Stimulated activated CD8-positive, alpha-beta memory T cell treated with anti-CD3 and anti-CD28 coated beads, Interleukin-7, amount 100 ng/mL, for 4 hours (primary cell): ENCODE measurements around the gene SYN1.

Experiments used
- DNase-seq, 2 donors: peaks; one replicate each; pipeline ENCODE4 v3.0.0-alpha.2; 2020; ENCODE audit warnings: low read depth in 2 of 2

Gene SYN1

DNA sequence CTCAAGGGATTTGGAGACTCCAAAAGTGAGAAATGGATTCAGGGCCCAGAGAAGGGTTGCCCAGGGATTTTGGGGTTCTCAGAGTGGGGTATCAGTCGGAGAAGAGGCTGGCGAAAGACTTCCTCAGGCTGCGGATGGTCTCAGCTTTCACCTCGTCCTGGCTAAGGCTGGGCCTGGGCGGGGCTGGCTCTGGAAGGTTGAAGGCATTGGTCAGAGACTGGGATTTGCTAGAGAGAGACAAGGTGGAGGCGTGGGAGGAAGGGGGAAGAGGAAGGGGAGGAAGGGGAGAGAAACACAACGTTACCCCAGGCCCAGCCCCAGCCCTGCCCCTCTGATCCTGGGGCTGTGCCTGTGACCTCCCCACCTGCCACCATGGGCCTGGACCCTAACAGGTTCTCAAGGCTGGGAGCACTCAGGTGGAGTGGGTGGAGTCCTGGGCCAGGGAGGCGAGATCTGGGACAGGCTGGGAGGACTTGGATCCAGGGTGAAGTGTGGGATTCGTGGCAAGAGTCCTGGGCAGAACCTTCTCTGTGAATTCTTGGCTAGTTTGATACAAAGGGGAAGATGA, 46.8 kb downstream of the SYN1 start:
- no peak for DNase-seq

DNA sequence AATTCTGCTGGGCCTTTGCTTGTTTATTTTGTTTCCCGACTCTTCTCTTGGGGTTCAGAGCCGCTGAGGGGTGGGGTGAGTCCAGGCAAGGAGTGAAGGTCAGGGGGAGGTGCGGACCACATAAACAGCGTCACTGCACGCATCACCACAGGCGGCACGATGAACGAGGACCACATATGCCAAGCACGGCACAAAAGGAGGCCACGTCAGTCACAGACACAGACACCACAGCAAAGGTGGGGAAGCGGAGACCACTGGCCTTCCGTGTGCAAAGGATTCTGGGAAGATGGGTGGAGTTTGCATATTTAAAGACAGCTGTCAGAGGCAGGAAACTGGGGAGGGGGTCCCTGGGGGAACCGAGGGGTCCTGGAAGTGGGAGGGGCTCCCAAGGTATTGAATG, 47.8 kb downstream of the SYN1 start:
- DNase-seq: no peak

DNA sequence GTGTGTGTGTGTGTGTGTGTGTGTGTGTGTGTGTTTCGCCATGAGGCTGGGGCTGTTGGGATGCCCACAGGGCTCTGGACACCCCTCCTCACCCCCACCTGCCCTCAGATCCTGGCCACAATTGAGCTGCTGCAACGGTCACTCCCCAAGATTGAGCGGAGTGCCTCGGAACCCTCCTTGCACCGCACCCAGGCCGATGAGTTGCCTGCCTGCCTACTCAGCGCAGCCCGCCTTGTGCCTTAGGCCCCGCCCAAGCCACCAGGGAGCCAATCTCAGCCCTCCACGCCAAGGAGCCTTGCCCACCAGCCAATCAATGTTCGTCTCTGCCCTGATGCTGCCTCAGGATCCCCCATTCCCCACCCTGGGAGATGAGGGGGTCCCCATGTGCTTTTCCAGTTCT, 48.4 kb downstream of the SYN1 start:
- DNase-seq: no peak

DNA sequence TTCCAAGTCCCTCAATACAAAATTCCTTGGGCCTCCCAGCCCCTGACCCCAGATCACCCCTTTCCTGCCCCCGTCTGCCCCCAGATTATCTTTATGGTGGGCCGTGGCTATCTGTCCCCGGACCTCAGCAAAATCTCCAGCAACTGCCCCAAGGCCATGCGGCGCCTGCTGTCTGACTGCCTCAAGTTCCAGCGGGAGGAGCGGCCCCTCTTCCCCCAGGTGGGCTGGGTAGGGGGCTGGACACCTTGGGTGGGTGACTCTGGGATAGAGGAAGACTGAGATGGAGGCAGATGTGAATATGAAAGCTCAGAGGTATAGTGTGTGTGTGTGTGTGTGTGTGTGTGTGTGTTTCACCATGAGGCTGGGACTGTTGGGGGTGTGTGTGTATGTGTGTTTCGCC, 48.9 kb downstream of the SYN1 start:
- no peak for DNase-seq

DNA sequence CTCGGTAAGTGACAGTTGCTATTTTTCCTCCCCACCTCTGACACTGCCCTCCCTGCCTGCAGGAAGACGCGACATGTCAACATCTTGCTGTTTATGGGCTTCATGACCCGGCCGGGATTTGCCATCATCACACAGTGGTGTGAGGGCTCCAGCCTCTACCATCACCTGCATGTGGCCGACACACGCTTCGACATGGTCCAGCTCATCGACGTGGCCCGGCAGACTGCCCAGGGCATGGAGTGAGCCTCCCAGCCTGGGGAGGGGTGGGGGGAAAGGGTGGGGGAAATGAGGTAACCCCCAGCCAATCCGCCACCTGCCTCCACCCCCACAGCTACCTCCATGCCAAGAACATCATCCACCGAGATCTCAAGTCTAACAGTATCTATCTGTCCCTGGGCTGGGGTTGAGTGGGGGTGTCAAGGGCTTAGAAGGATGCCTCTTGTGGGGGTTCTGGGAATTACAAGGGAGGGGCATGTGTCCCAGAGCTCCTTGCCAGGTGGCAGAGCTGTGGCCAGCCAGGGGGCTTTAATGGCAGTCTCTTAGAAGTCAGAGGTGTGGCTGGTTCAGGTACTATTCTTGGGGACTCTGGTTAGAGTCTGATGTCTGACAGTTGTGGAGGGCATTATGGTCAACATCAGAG, 50.9 kb downstream of the SYN1 start:
- DNase-seq: no peak

DNA sequence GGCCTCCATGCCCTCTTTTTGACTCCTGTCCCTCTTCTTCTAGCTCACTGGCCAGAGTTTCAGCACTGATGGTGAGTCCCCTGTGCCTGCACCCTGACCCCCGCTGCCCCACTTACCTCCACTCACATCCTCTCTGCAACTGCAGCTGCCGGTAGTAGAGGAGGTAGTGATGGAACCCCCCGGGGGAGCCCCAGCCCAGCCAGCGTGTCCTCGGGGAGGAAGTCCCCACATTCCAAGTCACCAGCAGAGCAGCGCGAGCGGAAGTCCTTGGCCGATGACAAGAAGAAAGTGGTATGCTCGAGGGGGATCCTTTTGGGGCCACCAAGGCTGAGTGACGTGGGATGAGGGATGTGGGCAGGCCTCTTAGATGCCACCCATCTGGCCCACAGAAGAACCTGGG, 52.8 kb downstream of the SYN1 start:
- DNase-seq: no peak

DNA sequence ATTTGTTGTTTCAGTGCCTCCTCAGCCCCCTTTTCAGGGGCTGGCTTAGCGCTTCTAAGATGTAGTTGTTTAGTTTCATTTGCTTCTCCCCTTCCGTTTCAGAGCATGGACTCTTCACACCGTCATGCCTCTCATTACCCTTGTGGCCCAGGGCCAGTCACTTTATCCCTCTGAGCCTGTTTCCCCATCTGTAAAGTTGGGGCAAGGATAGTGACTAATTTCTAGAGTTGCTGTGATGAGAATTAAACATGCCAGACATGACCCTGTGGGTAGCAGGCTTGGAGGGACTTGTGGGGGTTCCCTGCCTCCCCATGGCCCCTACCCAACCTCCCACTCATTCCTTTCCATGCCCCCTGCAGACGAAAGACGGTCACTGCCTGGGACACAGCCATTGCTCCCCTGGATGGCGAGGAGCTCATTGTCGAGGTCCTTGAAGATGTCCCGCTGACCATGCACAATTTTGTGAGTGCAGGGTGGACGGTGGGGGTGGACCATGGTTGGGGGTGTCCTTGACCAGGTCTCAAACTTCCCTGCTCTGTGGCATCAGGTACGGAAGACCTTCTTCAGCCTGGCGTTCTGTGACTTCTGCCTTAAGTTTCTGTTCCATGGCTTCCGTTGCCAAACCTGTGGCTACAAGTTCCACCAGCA, 55.1 kb downstream of the SYN1 start:
- no peak for DNase-seq

DNA sequence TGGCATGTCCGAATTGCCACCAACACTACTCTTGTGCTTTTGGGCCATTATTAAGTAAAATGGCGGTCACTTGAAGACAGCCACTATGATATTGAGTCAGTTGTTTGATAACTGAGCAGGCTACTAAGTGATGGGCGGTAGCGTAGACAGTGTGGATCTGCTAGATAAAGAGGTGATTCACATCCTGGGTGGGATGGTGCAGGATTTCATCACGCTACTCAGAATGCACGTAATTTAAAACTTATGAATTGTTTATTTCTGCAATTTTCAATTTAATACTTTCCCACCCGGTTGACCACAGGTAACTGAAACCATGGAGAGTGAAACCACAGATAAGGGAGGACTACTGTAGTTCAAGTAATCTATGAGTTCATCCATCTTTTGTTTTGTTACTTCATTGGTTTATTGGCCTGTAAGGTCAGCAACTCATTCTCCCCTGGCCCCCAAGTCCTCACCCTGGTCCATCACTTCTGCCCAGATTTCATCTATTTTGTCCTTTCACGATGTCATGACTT, 55.8 kb downstream of the SYN1 start:
- DNase-seq: no peak

DNA sequence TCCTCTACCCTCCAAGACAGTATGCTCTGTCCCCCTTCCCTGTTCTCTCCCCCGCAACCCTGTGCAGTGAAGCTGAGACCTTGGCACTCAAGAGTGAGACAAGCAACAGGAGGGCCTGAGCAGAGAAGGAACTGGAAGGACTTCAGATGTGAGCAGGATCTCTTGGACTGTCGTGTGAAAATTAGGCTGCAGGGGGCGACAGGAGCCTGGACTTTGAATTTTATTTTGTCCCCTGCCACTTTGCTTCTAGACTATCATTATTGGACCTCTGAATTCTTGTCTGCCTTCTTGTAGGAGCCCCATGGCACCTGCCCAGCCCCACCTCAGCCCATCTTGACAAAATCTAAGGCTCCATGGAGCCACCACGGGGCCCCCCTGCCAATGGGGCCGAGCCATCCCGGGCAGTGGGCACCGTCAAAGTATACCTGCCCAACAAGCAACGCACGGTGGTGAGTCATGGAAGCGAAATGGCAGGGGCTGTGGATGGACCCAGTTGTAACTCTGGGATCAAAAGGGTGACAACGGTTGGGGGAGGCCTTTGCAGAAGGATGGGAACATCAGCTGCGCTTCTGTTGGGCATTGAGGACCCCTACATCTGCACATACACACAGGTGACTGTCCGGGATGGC, 56.9 kb downstream of the SYN1 start:
- DNase-seq: no peak

DNA sequence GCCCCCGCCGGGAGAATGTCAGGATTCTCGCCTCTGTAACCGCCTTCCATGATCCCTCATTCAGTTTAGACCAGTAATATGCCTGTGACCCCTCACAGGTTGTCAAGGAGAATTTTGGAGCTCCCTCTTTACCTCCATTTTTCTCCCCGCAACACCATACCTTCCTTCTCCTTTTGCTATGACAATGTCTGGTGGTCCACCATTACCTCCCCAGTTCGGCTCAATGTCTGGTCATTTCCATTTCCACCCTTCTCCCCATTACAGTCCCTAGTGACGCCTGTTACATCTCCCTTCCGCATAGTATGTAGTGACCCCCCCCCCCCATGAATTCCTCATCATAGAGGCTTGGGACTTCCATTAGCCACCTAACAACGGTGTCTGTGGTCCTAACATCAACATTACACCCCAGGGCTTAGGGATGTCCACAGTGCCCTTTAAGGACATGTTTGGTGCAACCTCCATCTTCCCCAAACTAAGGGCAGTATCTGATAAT, 58.0 kb downstream of the SYN1 start:
- no peak for DNase-seq

DNA sequence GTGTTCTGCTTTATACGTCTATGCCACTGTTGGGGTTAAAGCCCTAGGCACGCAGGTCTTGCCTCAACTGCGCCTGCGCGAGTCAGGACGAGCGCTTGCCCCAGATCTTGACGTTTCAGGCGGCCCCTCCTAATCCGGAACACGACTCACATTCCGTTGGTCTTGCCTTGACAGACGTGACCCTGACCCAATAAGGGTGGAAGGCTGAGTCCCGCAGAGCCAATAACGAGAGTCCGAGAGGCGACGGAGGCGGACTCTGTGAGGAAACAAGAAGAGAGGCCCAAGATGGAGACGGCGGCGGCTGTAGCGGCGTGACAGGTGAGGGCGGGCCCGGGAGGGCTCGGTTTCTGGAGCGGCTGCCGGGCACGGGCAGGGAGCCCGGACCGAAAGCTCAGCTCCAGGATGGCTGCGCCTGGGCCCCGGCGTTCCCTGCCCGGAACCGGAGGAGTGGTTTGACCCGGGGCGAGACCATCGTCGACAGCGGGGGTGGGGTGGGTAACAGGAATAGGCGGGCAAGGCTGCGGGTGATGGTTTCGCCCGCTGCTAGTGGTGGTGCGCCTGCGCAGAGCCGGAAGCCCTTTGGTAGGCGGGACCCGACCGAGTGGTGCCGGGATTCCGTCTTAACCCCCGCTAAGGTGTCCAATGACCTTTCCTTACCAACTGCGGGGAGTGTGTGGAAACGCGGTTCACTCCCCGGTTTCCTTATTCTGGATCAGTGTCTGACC, 58.6 kb downstream of the SYN1 start, which contains the start of gene ARAF:
TSS of gene ARAF (plus strand) at position 272 of the 725 bp plus-strand sequence. CDS start 1,763 bp downstream, outside the sequence.
- DNase-seq: peak; percentile 91 to 96

DNA sequence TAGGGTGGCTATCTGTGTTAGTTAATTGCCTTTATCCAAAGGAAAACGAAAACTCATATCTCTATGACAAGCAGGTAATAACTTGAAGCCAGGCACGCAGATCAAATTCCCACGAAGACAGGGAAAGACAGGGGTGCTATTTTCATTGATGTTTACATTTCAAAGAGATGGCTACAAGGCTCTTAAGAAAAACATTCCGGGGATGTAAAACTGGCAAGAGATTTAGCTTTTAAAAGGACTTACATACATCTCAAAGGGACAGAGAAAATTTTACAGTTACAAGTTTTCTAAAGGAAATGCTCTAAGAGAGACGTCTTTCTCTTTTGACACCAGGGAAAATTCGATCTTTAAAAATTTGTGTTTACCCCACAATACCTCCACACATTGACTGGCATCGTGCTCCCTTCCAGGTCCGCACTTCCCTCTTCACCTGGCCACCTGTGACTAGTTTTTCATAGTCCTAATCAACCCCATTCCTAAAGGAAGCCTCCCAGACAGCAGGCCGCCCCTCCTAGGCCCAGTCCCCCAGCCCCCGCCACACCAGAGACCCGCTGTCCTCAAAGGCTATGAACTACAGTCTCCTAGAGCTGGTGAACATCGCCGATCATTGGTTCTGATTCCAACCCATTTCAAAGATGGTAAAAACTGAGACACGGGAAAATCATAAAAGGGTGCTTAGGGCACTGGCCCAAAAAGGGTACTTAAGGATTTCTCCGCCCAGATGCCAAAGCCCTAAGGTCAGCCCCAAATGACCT, 59.3 kb downstream of the SYN1 start:
- no peak for DNase-seq

DNA sequence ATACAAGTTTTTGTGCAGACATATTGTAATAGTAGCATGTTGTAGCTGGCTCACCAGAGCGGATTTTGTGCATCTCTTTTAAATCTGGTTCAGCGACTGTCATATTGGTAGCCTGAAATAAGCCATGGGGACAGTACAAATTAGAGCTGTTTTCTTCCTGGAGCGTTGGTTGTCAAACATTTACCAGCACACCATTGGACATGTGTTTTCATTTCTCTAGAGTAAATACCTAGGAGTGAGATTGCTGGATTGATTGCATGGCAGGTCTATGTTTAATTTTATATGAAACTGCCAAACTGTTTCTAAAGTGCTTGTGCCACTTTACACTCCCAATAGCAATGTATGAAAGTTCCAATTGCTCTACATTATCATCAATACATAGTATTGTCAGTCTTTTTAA, 61.2 kb downstream of the SYN1 start:
- DNase-seq: no peak

DNA sequence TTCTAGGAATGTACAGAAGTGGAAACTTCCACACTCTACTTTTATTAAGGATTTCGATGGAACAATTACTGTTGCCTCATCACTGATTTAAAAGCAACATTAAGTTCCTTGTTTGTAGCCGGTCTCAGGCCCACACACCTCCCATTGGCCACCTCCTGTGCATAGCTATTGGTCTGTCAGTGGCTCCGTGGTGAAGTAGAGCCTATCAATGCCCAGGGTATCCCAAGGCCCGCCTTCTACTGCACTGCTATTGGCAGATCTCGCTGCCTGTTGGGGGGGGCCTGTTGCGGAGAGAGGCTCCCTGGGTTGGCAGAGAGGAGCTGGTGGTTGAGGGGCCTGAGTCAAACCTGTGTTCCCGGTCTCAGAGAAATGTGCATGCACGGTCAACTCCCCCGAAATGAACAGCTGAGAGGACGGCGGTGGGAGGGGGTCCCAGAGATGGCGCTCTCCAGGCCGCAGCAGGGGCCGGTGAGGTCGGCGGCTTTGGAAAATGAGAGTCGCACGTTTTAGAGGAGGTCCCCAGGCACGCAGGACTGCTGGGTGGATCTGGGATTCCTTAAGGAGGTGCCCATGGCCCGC, 63.5 kb downstream of the SYN1 start:
- peak; percentile 74 for DNase-seq

DNA sequence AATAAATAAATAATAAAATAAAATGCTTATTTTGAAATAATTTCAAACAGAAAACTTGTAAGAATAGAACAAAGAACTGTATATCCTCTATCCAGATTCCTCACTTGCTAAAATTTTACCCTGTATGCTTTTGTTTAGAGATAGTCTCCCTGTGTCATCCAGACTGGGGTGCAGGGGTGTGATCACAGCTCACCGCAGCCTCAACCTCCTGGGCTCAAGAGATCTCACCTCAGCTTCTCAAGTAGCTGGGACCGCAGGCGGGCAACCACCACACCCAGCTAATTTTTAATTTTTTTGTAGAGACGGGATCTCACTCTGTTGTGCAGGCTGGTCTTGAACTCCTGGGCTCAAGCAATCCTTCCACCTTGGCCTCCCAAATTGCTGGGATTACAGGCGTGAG, 76.2 kb downstream of the SYN1 start:
- DNase-seq: no peak

DNA sequence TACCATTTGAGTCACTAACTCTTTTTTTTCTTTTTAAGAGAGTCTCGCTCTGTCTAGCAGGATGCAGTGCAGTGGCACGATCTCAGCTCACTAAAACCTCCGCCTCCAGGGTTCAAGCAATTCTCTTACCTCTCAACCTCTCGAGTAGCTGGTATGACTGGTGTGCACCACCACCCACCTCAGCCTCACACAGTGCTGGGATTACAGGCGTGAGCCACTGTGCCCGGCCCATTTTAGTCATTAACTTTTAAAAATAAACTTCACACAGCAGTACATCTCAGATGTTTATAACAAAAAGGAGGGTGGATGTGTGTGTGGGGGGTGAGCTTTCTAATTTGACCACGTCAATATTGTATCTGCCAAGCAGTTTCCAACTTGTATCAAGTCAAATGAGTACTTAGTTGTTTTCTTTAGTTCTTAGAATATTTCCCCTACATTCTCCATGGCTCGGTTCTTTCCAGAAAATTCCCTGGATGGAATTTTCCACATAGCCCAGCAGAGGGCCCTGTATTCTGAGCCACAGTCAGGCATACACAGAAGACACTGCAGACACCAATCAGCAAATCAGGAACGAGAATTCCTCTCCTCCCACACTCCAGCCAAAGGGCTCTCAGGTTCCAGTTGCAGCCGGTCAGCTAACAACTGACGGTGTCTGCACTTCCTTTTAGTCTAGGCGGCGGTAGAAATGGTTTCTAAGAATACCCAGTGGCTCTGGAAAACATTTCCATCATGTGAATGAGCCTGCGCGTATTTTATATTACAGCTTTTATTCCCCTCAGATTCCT, 78.7 kb downstream of the SYN1 start:
- no peak for DNase-seq

DNA sequence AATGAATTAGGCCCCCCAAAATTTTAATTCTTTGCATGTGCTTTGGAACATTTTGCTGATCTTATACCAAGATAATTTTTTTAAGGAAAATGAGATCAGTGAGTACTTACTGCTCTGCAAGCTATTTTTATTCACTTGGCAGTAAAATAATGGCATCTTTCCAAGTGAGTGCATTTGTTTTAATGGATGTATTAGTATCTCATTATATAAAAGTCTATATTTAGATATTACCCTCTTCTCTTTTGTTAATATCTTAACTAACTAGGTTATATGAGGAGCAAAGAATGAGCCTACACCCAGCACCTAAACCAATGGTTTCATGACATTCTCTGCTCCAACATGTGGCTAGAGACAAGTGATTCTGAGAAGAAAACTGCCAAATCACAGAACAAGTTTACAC, 79.8 kb downstream of the SYN1 start:
- no peak for DNase-seq

DNA sequence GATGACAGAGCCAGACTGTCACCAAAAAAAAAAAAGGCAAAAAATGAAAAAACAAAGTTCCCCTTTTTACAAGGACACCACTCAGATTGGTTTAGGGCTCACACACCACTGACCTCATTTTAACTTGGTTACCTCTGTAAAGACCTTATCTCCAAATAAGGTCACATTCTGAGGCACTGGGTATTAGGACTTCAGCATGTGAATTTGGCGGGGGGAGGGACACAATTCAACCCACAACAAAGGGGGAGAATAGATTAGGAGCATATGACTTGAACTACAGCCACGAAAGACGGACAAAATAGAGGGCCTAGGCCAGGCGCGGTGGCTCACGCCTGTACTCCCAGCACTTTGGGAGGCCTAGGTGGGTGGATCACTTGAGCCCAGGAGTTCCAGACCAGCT, 89.6 kb downstream of the SYN1 start:
- no peak for DNase-seq

DNA sequence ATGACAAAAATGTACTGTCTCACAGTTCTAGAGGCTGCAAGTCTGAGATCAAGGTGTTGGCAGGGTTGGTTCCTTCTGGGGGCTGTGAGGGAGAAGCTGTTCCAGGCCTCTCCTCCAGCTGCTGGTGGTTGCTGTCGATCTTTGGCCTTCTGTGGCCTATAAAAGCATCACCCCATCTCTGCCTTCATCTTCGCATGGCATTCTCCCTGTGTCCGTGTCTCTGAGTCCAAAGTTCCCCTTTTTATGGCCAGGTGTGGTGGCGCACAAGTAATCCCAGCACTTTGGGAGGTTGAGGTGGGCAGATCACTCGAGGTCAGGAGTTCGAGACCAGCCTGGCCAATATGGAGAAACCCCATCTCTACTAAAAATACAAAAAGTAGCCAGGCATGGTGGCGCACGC, 90.1 kb downstream of the SYN1 start:
- no peak for DNase-seq

DNA sequence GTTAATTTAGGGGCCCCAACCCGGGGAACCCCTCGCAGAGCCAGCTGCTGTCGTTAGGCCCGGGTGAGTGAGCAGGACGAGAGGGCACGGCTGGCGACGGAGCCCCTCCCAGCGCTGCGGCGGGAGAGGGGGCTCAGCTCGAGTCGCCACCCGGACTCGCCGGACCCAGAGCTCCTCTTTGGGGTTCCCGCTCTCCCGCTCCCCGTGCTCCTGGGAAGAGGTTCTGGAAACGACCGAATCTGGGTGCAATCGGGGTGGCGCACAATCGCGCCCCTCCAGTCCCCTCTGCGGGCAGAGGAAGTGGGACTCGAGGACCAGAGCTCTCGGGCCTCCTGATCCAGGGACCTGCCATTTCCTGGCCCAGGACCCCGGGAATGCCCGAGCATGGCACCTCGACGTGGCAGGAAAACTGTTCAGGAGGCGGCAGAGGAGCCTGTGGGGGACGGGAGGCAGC, 95.9 kb downstream of the SYN1 start:
- no peak for DNase-seq
